Stomach (tissue), 9 donors: ENCODE data around the gene SRCIN1. TPM values are rescaled to one million over a fixed set of nuclear protein-coding genes. Genes with fewer than 3 reads are reported as not detected.

Experiments
- DNase-seq, 2 donors: peaks; one replicate each; pipeline versions ENCODE4 v3.0.0 to v3.0.0-alpha.2; 2013 to 2019
- H3K27ac ChIP-seq, 5 donors: fragments of 200-600 bp in 4 of 5; sonication (generic) in 4 of 5; one replicate each; pipeline ENCODE4 v1.5.1; 2013 to 2019; ENCODE audit warnings: mild to moderate bottlenecking in 1 of 5, moderate library complexity in 1 of 5
- H3K27me3 ChIP-seq, 3 donors: fragments of 200-600 bp; sonication (generic); one replicate each; pipeline ENCODE4 v1.5.1; 2017 to 2019; ENCODE audit warnings: mixed run types in 1 of 3
- H3K36me3 ChIP-seq, 4 donors: fragments of 200-600 bp; sonication (generic); 1 replicate in 3 of 4; 2 replicates in 1 of 4; pipeline ENCODE4 v1.5.1; 2016 to 2019
- H3K4me1 ChIP-seq, 4 donors: fragments of 200-600 bp; sonication (generic); one replicate each; pipeline ENCODE4 v1.5.1; 2016 to 2019
- H3K4me3 ChIP-seq, 4 donors: fragments of 200-600 bp; sonication (generic) in 3 of 4; one replicate each; pipeline ENCODE4 v1.5.1; 2016 to 2019; ENCODE audit warnings: mild to moderate bottlenecking in 1 of 4
- H3K9me3 ChIP-seq, 4 donors: fragments of 200-600 bp; sonication (generic); one replicate each; pipeline ENCODE4 v1.5.1; 2016 to 2019
- EP300 ChIP-seq: sonication (generic); formaldehyde crosslinking; IDR thresholded peaks from one replicate; pipeline ENCODE4 v1.6.1; 2017; ENCODE audit warnings: antibody characterized with exemption
- POLR2A ChIP-seq, 4 donors: fragments of 450-650 bp; IDR thresholded peaks; one replicate each; pipeline ENCODE4 v1.6.1; 2016; ENCODE audit warnings: antibody characterized with exemption in 4 of 4, control low read depth in 2 of 4, mild to moderate bottlenecking in 1 of 4, moderate library complexity in 1 of 4
- POLR2AphosphoS5 ChIP-seq, 3 donors: sonication (generic); formaldehyde crosslinking; IDR thresholded peaks; one replicate each; pipeline ENCODE4 v1.6.1; 2016; ENCODE audit warnings: antibody characterized with exemption in 3 of 3
- WGBS, 5 donors: extraction: QIAGEN DNeasy Blood & Tissue Kit in 3 of 5; methylation state at CpG; one replicate each; pipeline versions ENCODE4 v1.1.5 to v1.1.7; 2013 to 2018; 5-methylcytosine and 5-hydroxymethylcytosine counted together
- intact Hi-C: fragments of 100-400 bp; cut with DNase I; formaldehyde crosslinking; loops from one replicate; pipeline ENCODE4 v1.15.1; 2023; ENCODE audit warnings: low total_unique reads
- polyA plus RNA-seq, 3 donors: library from polyadenylated mRNA; stranded (reverse); fragments of 200-250 nt; gene quantifications; one replicate each; pipeline ENCODE4 v1.2.3, GENCODE V29; 2013
- total RNA-seq, 5 donors: library from RNA; depleted of rRNA; stranded (reverse); fragments of >200 nt; gene quantifications; one replicate each; pipeline versions ENCODE4 v1.1.0 to v1.2.3, GENCODE V29; 2014 to 2016
- TF ChIP-seq, protein P1 (sequence below), 7 experiments: fragments of 450-650 bp in 4 of 7; fragments of 200-600 bp in 3 of 7; sonication (generic) in 3 of 7; IDR thresholded peaks; one replicate each; pipeline ENCODE4 v1.5.1; 2016 to 2019; ENCODE audit warnings: antibody characterized with exemption in 7 of 7, control low read depth in 2 of 7, mild to moderate bottlenecking in 1 of 7
- donor health status: healthy with polysubstance abuse.
- donor health status: Bipolar disorder and iron deficiency.
- donor health status: healthy.

The SRCIN1 gene
- total and polyA plus RNA-seq, 8 donors: 0.29 to 21.9 (median 1.9) TPM

DNA sequence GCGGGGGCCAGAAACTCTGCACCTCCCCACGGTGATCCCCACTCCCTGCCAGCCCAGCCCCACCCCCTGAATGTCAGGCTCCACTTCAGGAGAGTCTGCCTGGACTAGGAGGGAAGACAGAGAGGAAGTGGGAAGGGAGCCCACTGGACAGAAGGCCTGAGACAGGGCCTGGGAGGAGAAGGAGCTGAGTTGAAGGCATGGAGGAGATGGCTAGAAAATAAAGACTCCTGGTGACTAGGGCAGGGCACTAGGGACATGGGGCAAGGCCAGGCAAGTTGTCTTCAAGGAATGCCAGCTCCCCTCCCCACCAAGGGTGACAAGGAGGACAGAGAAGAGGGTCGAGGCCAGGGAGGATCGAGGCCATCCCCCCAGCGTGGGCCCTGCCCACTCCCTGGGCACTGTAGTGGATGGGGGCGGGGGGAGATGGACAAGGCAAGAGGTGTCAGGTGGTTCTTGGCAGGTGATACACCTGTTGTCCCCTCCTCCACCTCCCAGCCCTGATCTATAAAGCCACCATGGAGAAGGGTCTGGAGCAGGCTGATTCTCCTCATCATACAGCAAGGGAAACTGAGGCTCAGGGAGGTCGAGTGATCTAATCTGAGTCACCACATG lies 19.7 kb downstream of the SRCIN1 start:
- H3K27ac ChIP-seq: no peak overlapping the region
- peaks cover 6 to 18% (median 16%) of the 10 kb centered on the region in 4 donors for H3K4me1 ChIP-seq
- intact Hi-C loops: loop anchor here (10.0 kb wide), 1 partner anchor 91 kb away; no protein-coding TSS in a partner anchor
- 54 to 74% (median 67%) methylated on average over 5 to 7 of the region's 7 CpGs for WGBS, 5 donors
- H3K36me3 ChIP-seq: no peaks in the 10 kb centered on the region
- DNase-seq: no peak
- no peaks in the 10 kb centered on the region for H3K9me3 ChIP-seq
- peaks cover 0 to 97% (median 17%) of the 10 kb centered on the region in 3 donors for H3K27me3 ChIP-seq
- H3K4me3 ChIP-seq: no peak overlapping the region
- TF ChIP-seq, protein P1, sequence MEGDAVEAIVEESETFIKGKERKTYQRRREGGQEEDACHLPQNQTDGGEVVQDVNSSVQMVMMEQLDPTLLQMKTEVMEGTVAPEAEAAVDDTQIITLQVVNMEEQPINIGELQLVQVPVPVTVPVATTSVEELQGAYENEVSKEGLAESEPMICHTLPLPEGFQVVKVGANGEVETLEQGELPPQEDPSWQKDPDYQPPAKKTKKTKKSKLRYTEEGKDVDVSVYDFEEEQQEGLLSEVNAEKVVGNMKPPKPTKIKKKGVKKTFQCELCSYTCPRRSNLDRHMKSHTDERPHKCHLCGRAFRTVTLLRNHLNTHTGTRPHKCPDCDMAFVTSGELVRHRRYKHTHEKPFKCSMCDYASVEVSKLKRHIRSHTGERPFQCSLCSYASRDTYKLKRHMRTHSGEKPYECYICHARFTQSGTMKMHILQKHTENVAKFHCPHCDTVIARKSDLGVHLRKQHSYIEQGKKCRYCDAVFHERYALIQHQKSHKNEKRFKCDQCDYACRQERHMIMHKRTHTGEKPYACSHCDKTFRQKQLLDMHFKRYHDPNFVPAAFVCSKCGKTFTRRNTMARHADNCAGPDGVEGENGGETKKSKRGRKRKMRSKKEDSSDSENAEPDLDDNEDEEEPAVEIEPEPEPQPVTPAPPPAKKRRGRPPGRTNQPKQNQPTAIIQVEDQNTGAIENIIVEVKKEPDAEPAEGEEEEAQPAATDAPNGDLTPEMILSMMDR (IDR thresholded peaks at IDR 0.05): no peak
- TF ChIP-seq POLR2A (IDR thresholded peaks at IDR 0.05): no peak
- TF ChIP-seq POLR2AphosphoS5 (IDR thresholded peaks at IDR 0.05): no peak
- no peak for TF ChIP-seq EP300

GRCh38 chr17:38585056-38585917 lies 20.5 kb downstream of the SRCIN1 start:
- WGBS, 5 donors: 44 to 58% (median 48%) methylated on average over 13 to 15 of the region's 15 CpGs
- TF ChIP-seq, protein P1 (IDR thresholded peaks at IDR 0.05): no peak
- no peak for TF ChIP-seq POLR2AphosphoS5 (IDR thresholded peaks at IDR 0.05)
- no peak for TF ChIP-seq POLR2A (IDR thresholded peaks at IDR 0.05)
- no peak for DNase-seq
- no peaks in the 10 kb centered on the region for H3K9me3 ChIP-seq
- H3K27ac ChIP-seq: no peak overlapping the region
- peaks cover 0 to 97% (median 17%) of the 10 kb centered on the region in 3 donors for H3K27me3 ChIP-seq
- H3K36me3 ChIP-seq: no peaks in the 10 kb centered on the region
- no peak overlapping the region for H3K4me3 ChIP-seq
- intact Hi-C loops: loop anchor here (10.0 kb wide), 1 partner anchor 90 kb away; no protein-coding TSS in a partner anchor
- H3K4me1 ChIP-seq: peaks cover 6 to 16% (median 15%) of the 10 kb centered on the region in 4 donors

DNA sequence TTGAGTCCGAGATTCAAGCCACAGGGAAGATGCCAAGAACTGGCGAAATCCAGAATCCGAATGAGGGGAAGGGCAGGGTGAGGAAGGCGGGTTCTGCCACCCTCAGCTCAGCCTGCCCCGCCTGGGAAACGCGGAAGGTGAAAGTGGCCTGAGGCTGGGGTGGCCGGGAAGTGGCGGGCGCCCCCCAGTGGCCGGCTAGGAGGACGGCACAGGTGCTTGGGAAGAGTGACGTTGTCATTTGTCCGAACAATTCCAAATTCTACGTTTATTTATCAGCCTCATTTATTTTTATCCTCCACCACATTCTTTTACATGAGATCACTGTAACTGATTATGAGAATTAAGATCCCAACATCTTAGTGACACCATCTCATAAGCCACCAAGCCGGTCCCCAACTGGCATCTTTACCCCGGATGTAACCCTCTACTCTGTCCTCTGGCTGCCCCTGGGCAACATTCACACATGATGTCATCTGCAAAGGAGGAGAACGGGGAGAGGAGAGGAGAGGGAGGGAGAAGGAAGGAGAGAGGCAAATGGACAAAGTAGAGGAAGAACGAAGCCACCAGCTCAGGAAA lies 21.3 kb downstream of the SRCIN1 start:
- H3K36me3 ChIP-seq: no peaks in the 10 kb centered on the region
- H3K4me3 ChIP-seq: no peak overlapping the region
- 9 to 11% (median 10%) methylated on average over 19 of the region's 19 CpGs for WGBS, 5 donors
- no peaks in the 10 kb centered on the region for H3K9me3 ChIP-seq
- TF ChIP-seq POLR2AphosphoS5 (IDR thresholded peaks at IDR 0.05): peak in 1 of 3 donors; percentile 60
- TF ChIP-seq, protein P1 (IDR thresholded peaks at IDR 0.05): peak in 5 of 7 experiments; percentile 81 to 92 (median 89)
- no peak for TF ChIP-seq POLR2A (IDR thresholded peaks at IDR 0.05)
- TF ChIP-seq EP300: no peak
- H3K27me3 ChIP-seq: peaks cover 2 to 97% (median 26%) of the 10 kb centered on the region in 3 donors
- peaks cover 6 to 20% (median 15%) of the 10 kb centered on the region in 4 donors for H3K4me1 ChIP-seq
- H3K27ac ChIP-seq: no peak overlapping the region
- peak; percentile 79 to 86 for DNase-seq
- intact Hi-C loops: loop anchor here (10.0 kb wide), 1 partner anchor 90 kb away; no protein-coding TSS in a partner anchor

- 69 to 82% (median 75%) methylated on average over 10 to 14 of the region's 14 CpGs for WGBS, 5 donors
- no peak for TF ChIP-seq EP300
- no peak for TF ChIP-seq POLR2A (IDR thresholded peaks at IDR 0.05)
- TF ChIP-seq POLR2AphosphoS5 (IDR thresholded peaks at IDR 0.05): no peak
- TF ChIP-seq, protein P1 (IDR thresholded peaks at IDR 0.05): no peak
- DNase-seq: no peak
- H3K4me1 ChIP-seq: peaks cover 6 to 24% (median 16%) of the 10 kb centered on the region in 4 donors
- no peaks in the 10 kb centered on the region for H3K9me3 ChIP-seq
- H3K36me3 ChIP-seq: no peaks in the 10 kb centered on the region
- intact Hi-C loops: loop anchor here (10.0 kb wide), 1 partner anchor 89 kb away; no protein-coding TSS in a partner anchor
- H3K4me3 ChIP-seq: no peak overlapping the region
- H3K27ac ChIP-seq: no peak overlapping the region
- peaks cover 8 to 97% (median 31%) of the 10 kb centered on the region in 3 donors for H3K27me3 ChIP-seq
Measured at GRCh38 chr17:38583828-38584349, 21.9 kb downstream of the SRCIN1 start.
